Astrocyte (in vitro differentiated cells and primary cell): ENCODE results near the gene UBE2S. TPM values are rescaled to one million over a fixed set of nuclear protein-coding genes. Genes with fewer than 3 reads are reported as not detected.

Experiments
- DNase-seq: peaks from one replicate; pipeline ENCODE4 v3.0.0-alpha.2; 2010; ENCODE audit warnings: low read depth
- FAIRE-seq: peaks from 2 replicates; lab custom pipeline; 2011; peaks lifted over from hg19 to GRCh38; lab: Jason Lieb, UNC
- H2AFZ ChIP-seq: 2 replicates; pipeline ENCODE4 v1.6.0; 2012; ENCODE audit warnings: low read depth, low read length, inconsistent platforms
- H3K27ac ChIP-seq: 2 replicates; pipeline ENCODE4 v1.5.1; 2011; ENCODE audit warnings: low read depth, low read length, inconsistent platforms
- H3K27me3 ChIP-seq: 2 replicates; pipeline ENCODE4 v1.6.0; 2011; ENCODE audit warnings: low read length, inconsistent platforms; ENCODE audit not compliant: insufficient read depth
- H3K36me3 ChIP-seq: 2 replicates; pipeline ENCODE4 v1.5.1; 2011; ENCODE audit warnings: low read length, inconsistent platforms; ENCODE audit not compliant: insufficient read depth
- H3K4me1 ChIP-seq: 2 replicates; pipeline ENCODE4 v1.5.1; 2011; ENCODE audit warnings: low read length, inconsistent platforms; ENCODE audit not compliant: insufficient read depth
- H3K4me2 ChIP-seq: 2 replicates; pipeline ENCODE4 v1.6.0; 2012; ENCODE audit warnings: low read length, inconsistent platforms
- H3K4me3 ChIP-seq: 2 replicates; pipeline ENCODE4 v1.5.1; 2011; ENCODE audit warnings: low read depth, mild to moderate bottlenecking, low read length, inconsistent platforms; ENCODE audit not compliant: insufficient read depth
- H3K79me2 ChIP-seq: 2 replicates; pipeline ENCODE4 v1.6.0; 2012; ENCODE audit warnings: mild to moderate bottlenecking, low read length, inconsistent platforms; ENCODE audit not compliant: insufficient read depth
- H3K9ac ChIP-seq: 2 replicates; pipeline ENCODE4 v1.6.0; 2012; ENCODE audit warnings: mild to moderate bottlenecking, low read length, inconsistent platforms
- H3K9me3 ChIP-seq: 2 replicates; pipeline ENCODE4 v1.5.1; 2012; ENCODE audit warnings: low read depth, mild to moderate bottlenecking, low read length, inconsistent platforms; ENCODE audit not compliant: insufficient read depth
- H4K20me1 ChIP-seq: 2 replicates; pipeline ENCODE4 v1.6.0; 2012; ENCODE audit warnings: low read length, inconsistent platforms; ENCODE audit not compliant: insufficient read depth
- H3K27ac Mint-ChIP-seq: one replicate; pipeline ENCODE4 v1.8.0; 2021; ENCODE audit warnings: mild to moderate bottlenecking, mixed read lengths; ENCODE audit not compliant: unreplicated experiment
- H3K27me3 Mint-ChIP-seq: one replicate; pipeline ENCODE4 v1.8.0; 2021; ENCODE audit warnings: low read depth, mixed read lengths; ENCODE audit not compliant: unreplicated experiment
- H3K36me3 Mint-ChIP-seq: one replicate; pipeline ENCODE4 v1.8.0; 2021; ENCODE audit warnings: low read depth, mixed read lengths; ENCODE audit not compliant: unreplicated experiment
- H3K4me1 Mint-ChIP-seq: one replicate; pipeline ENCODE4 v1.8.0; 2021; ENCODE audit warnings: low read depth, mixed read lengths; ENCODE audit not compliant: unreplicated experiment
- H3K4me3 Mint-ChIP-seq: one replicate; pipeline ENCODE4 v1.8.0; 2021; ENCODE audit warnings: mild to moderate bottlenecking, moderate library complexity, mixed read lengths; ENCODE audit not compliant: unreplicated experiment
- H3K9me3 Mint-ChIP-seq: one replicate; pipeline ENCODE4 v1.8.0; 2021; ENCODE audit warnings: mild to moderate bottlenecking, mixed read lengths; ENCODE audit not compliant: unreplicated experiment
- CTCF ChIP-seq: IDR thresholded peaks from 2 replicates; pipeline ENCODE4 v1.5.1; 2011; ENCODE audit warnings: low read depth, mild to moderate bottlenecking, inconsistent platforms, low read length, moderate library complexity; ENCODE audit not compliant: insufficient read depth
- EZH2 ChIP-seq: IDR thresholded peaks from 2 replicates; pipeline ENCODE4 v1.6.1; 2012; ENCODE audit warnings: mild to moderate bottlenecking, low read length, inconsistent platforms; ENCODE audit not compliant: insufficient read depth
- total RNA-seq: library from RNA; stranded (reverse); gene quantifications from 2 replicates; pipeline ENCODE4 v1.2.1, GENCODE V29; 2021

UBE2S gene
- total RNA-seq, 1 donor from 2014 or later: 116 TPM

- Histone ChIP-seq H3K4me1 (no peaks in the 10 kb centered on the region), H2AFZ (no peak overlapping the region), H3K9me3 (peaks cover 11% of the 10 kb centered on the region), H3K4me2 (no peak overlapping the region), H3K4me3 (no peak overlapping the region), H3K27me3 (peaks cover 9% of the 10 kb centered on the region), H4K20me1 (no peaks in the 10 kb centered on the region), H3K79me2 (no peaks in the 10 kb centered on the region), H3K9ac (no peak overlapping the region), H3K27ac (no peak overlapping the region), H3K36me3 (no peaks in the 10 kb centered on the region)
- TF ChIP-seq EZH2: no peak
- TF ChIP-seq CTCF: no peak
- Mint-ChIP-seq H3K4me3 (no peak overlapping the region), H3K9me3 (peaks cover 3% of the 10 kb centered on the region), H3K27me3 (peaks cover 24% of the 10 kb centered on the region), H3K4me1 (no peaks in the 10 kb centered on the region), H3K36me3 (no peaks in the 10 kb centered on the region), H3K27ac (no peak overlapping the region)
- DNase-seq (no peak), FAIRE-seq (no peak)
Observed at GRCh38 chr19:55433292-55433691, 25.7 kb upstream of the UBE2S start.

- DNase-seq (no peak), FAIRE-seq (no peak)
- H4K20me1 ChIP-seq: no peaks in the 10 kb centered on the region
- H3K27me3 ChIP-seq: peaks cover 9% of the 10 kb centered on the region
- H3K4me1 ChIP-seq: no peaks in the 10 kb centered on the region
- no peak overlapping the region for H3K27ac Mint-ChIP-seq
- no peak overlapping the region for H3K27ac ChIP-seq
- H3K9me3 ChIP-seq: peaks cover 11% of the 10 kb centered on the region
- no peaks in the 10 kb centered on the region for H3K36me3 Mint-ChIP-seq
- no peaks in the 10 kb centered on the region for H3K79me2 ChIP-seq
- peaks cover 20% of the 10 kb centered on the region for H3K27me3 Mint-ChIP-seq
- H3K4me3 ChIP-seq: no peak overlapping the region
- no peak overlapping the region for H3K4me3 Mint-ChIP-seq
- H3K4me1 Mint-ChIP-seq: no peaks in the 10 kb centered on the region
- no peaks in the 10 kb centered on the region for H3K36me3 ChIP-seq
- no peak overlapping the region for H2AFZ ChIP-seq
- no peak overlapping the region for H3K4me2 ChIP-seq
- no peak for TF ChIP-seq EZH2
- TF ChIP-seq CTCF: no peak
- H3K9ac ChIP-seq: no peak overlapping the region
- peaks cover 3% of the 10 kb centered on the region for H3K9me3 Mint-ChIP-seq
Observed at GRCh38 chr19:55432241-55432959, 24.8 kb upstream of the UBE2S start.

GRCh38 chr19:55431183-55431582 lies 23.6 kb upstream of the UBE2S start:
- H3K9ac ChIP-seq: no peak overlapping the region
- peaks cover 11% of the 10 kb centered on the region for H3K9me3 ChIP-seq
- Mint-ChIP-seq H3K36me3 (no peaks in the 10 kb centered on the region), H3K9me3 (peaks cover 3% of the 10 kb centered on the region), H3K27ac (peak overlapping the region; percentile 41), H3K4me3 (no peak overlapping the region), H3K4me1 (no peaks in the 10 kb centered on the region), H3K27me3 (peaks cover 10% of the 10 kb centered on the region)
- H3K27ac ChIP-seq: no peak overlapping the region
- no peaks in the 10 kb centered on the region for H3K79me2 ChIP-seq
- DNase-seq (no peak), FAIRE-seq (no peak)
- H3K4me2 ChIP-seq: no peak overlapping the region
- H3K36me3 ChIP-seq: no peaks in the 10 kb centered on the region
- no peak overlapping the region for H2AFZ ChIP-seq
- TF ChIP-seq EZH2 (no peak), CTCF (no peak)
- peaks cover 9% of the 10 kb centered on the region for H3K27me3 ChIP-seq
- H4K20me1 ChIP-seq: no peaks in the 10 kb centered on the region
- no peak overlapping the region for H3K4me3 ChIP-seq
- H3K4me1 ChIP-seq: no peaks in the 10 kb centered on the region
